Smooth muscle cell (in vitro differentiated cells): ENCODE data around the gene NMNAT3. TPM values are rescaled to one million over a fixed set of nuclear protein-coding genes. Genes with fewer than 3 reads are reported as not detected.

Experiments
- DNase-seq: peaks from one replicate; lab custom pipeline; 2025; ENCODE audit not compliant: unreplicated experiment; lab: John Stamatoyannopoulos, UW
- H2AFZ ChIP-seq: fragments of 200-600 bp; sonication (generic); 2 replicates; pipeline ENCODE4 v1.6.0; 2016; ENCODE audit warnings: antibody characterized with exemption, low read depth, mild to moderate bottlenecking
- H3F3A ChIP-seq: fragments of 200-600 bp; sonication (generic); 2 replicates; pipeline ENCODE4 v1.6.0; 2017; ENCODE audit warnings: antibody characterized with exemption, low read depth
- H3K27ac ChIP-seq: fragments of 200-600 bp; sonication (generic); 2 replicates; pipeline ENCODE4 v1.5.1; 2016; ENCODE audit warnings: low read depth, mild to moderate bottlenecking
- H3K27me3 ChIP-seq: fragments of 200-600 bp; sonication (generic); 2 replicates; pipeline ENCODE4 v1.6.1; 2016; ENCODE audit warnings: low read depth, mild to moderate bottlenecking
- H3K36me3 ChIP-seq: fragments of 200-600 bp; sonication (generic); 2 replicates; pipeline ENCODE4 v1.5.1; 2016; ENCODE audit warnings: low read depth
- H3K4me1 ChIP-seq: fragments of 200-600 bp; sonication (generic); 2 replicates; pipeline ENCODE4 v1.5.1; 2016; ENCODE audit warnings: low read depth
- H3K4me2 ChIP-seq: fragments of 200-600 bp; sonication (generic); 2 replicates; pipeline ENCODE4 v1.6.0; 2016; ENCODE audit warnings: mild to moderate bottlenecking
- H3K4me3 ChIP-seq: fragments of 200-600 bp; sonication (generic); 2 replicates; pipeline ENCODE4 v1.5.1; 2016; ENCODE audit warnings: mild to moderate bottlenecking
- H3K79me2 ChIP-seq: fragments of 200-600 bp; sonication (generic); 2 replicates; pipeline ENCODE4 v1.6.0; 2016; ENCODE audit warnings: low read depth, mild to moderate bottlenecking
- H3K9ac ChIP-seq: fragments of 200-600 bp; sonication (generic); 2 replicates; pipeline ENCODE4 v1.6.0; 2016; ENCODE audit warnings: low read depth
- H3K9me3 ChIP-seq: fragments of 200-600 bp; sonication (generic); replicated peaks from 2 replicates; pipeline ENCODE4 v1.5.1; 2016; ENCODE audit warnings: low read depth
- H4K20me1 ChIP-seq: fragments of 200-600 bp; sonication (generic); 2 replicates; pipeline ENCODE4 v1.6.0; 2016; ENCODE audit warnings: low read depth
- WGBS: methylation state at CpG from one replicate; pipeline ENCODE4 v1.1.7; 2016; ENCODE audit warnings: low lambda C conversion rate; 5-methylcytosine and 5-hydroxymethylcytosine counted together
- polyA plus RNA-seq: library from polyadenylated mRNA; unstranded; fragments of >200 nt; fragmentation: Nextera tagmentation; extraction: Ambion mirVana; gene quantifications from 2 replicates; pipeline ENCODE4 v1.2.1, GENCODE V29; 2016
- total RNA-seq: library from RNA; depleted of rRNA; stranded (reverse); fragments of >200 nt; gene quantifications from 2 replicates; pipeline ENCODE4 v1.2.3, GENCODE V29; 2014
- TF ChIP-seq, protein P1 (sequence below): fragments of 200-600 bp; sonication (generic); IDR thresholded peaks from 2 replicates; pipeline ENCODE4 v1.5.1; 2017; ENCODE audit warnings: borderline replicate concordance, mild to moderate bottlenecking, antibody characterized with exemption; ENCODE audit not compliant: insufficient read depth, poor library complexity, severe bottlenecking

The NMNAT3 gene
- total and polyA plus RNA-seq, 2 experiments from 2014 or later: 0.18 to 0.65 TPM

DNA sequence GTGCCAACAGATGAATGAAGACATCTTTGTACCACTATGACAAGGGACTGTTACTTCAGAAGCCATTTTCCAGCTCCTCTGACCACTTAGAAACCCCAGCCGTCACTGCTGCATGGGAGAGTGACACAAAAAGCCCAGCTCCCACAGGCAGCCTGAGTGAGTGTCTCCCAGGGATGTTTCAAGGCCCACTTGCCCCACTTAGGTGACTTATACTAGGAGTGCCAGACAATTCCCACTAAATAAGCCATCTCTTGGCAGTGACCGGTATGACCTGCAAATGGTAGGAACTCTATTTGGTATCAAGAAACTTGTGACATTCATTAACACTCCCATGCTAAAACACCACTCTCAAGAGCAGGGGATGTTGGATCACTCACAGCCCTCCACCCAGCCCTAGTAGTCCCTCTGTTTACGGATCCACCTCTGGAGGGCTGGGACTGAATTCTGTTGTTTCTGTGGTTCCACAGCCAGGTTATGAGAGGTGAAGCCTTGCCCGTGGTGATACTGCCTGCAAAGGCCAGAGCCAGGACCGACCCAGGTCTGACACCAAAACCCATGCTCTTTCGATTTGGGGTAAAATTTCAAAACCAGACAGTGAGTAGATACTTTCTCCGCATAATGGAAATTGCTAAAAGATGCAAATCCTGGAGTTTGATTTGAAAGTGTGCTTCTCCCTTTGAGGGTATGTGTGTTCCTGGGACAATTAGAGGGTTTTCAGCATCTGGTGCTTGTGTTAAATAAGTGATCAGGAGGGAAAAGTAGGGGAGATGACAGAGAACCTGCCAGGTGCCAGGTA lies 152.7 kb downstream of the NMNAT3 start:
- Histone ChIP-seq H3K4me2 (no peak overlapping the region), H3F3A (no peaks in the 10 kb centered on the region), H2AFZ (no peak overlapping the region), H4K20me1 (no peaks in the 10 kb centered on the region), H3K4me3 (no peak overlapping the region), H3K27ac (no peak overlapping the region), H3K9ac (no peak overlapping the region), H3K79me2 (no peaks in the 10 kb centered on the region), H3K36me3 (no peaks in the 10 kb centered on the region), H3K9me3 (no peaks in the 10 kb centered on the region), H3K4me1 (no peaks in the 10 kb centered on the region), H3K27me3 (no peaks in the 10 kb centered on the region)
- 90% methylated on average over 7 of the region's 7 CpGs for WGBS
- DNase-seq: no peak
- TF ChIP-seq, protein P1, sequence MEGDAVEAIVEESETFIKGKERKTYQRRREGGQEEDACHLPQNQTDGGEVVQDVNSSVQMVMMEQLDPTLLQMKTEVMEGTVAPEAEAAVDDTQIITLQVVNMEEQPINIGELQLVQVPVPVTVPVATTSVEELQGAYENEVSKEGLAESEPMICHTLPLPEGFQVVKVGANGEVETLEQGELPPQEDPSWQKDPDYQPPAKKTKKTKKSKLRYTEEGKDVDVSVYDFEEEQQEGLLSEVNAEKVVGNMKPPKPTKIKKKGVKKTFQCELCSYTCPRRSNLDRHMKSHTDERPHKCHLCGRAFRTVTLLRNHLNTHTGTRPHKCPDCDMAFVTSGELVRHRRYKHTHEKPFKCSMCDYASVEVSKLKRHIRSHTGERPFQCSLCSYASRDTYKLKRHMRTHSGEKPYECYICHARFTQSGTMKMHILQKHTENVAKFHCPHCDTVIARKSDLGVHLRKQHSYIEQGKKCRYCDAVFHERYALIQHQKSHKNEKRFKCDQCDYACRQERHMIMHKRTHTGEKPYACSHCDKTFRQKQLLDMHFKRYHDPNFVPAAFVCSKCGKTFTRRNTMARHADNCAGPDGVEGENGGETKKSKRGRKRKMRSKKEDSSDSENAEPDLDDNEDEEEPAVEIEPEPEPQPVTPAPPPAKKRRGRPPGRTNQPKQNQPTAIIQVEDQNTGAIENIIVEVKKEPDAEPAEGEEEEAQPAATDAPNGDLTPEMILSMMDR: no peak

DNA sequence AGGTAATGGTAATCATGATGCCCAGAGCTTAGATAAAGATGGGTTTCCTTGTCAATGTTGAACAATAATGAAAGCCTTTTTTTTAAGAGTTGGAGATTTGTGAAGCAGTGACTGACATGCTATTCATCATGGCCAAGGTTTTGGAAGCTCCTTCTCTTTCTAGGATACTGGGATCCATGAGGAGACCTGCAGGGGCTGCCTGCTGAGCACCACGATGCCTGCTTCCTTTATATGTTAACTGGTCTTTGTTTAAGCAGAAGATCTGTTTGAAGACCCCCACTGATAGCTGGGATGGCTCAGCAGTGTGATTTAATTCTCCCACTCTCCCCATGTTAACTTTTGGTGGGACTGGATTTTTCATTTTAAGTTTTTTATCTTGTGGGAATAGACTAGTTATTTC lies 154.1 kb downstream of the NMNAT3 start:
- Histone ChIP-seq H3K27ac (no peak overlapping the region), H3F3A (no peaks in the 10 kb centered on the region), H3K4me1 (no peaks in the 10 kb centered on the region), H2AFZ (no peak overlapping the region), H3K9ac (no peak overlapping the region), H3K4me2 (no peak overlapping the region), H4K20me1 (no peaks in the 10 kb centered on the region), H3K36me3 (no peaks in the 10 kb centered on the region), H3K27me3 (no peaks in the 10 kb centered on the region), H3K4me3 (no peak overlapping the region), H3K79me2 (no peaks in the 10 kb centered on the region), H3K9me3 (no peaks in the 10 kb centered on the region)
- DNase-seq: no peak
- TF ChIP-seq, protein P1: no peak
- 72% methylated on average over 1 of the region's 1 CpG for WGBS

DNA sequence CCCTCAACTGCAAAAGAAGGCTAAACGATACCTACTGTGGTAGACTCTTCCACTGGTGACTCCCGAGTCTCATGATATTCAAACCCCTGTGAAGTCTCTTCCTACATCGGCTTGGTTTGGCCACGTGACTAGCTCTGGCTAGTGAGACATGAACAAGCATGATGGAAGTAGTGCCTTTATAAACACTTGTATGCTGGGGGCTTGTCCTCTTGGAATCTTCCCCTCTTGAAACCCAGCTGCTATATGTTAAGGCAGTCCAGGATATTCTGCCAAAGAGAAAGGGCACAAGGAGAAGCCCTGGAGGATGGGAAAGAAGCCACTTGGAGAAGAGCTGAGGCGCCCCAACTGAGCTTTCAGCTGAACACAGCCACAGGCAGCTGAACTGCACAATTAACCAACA lies 154.6 kb downstream of the NMNAT3 start:
- 95% methylated on average over 5 of the region's 5 CpGs for WGBS
- Histone ChIP-seq H3F3A (no peaks in the 10 kb centered on the region), H3K9ac (no peak overlapping the region)

More for the DNA sequence above, 154.6 kb downstream of the NMNAT3 start:
- Histone ChIP-seq H3K4me3 (no peak overlapping the region), H3K4me1 (no peaks in the 10 kb centered on the region), H2AFZ (no peak overlapping the region), H3K9me3 (no peaks in the 10 kb centered on the region), H4K20me1 (no peaks in the 10 kb centered on the region), H3K27me3 (no peaks in the 10 kb centered on the region), H3K36me3 (no peaks in the 10 kb centered on the region), H3K27ac (no peak overlapping the region), H3K79me2 (no peaks in the 10 kb centered on the region), H3K4me2 (no peak overlapping the region)
- TF ChIP-seq, protein P1: no peak
- DNase-seq: no peak
